C4-2B (cell line): ENCODE measurements around the gene TSR1.

Source experiments
- H3K27ac ChIP-seq: fragments of 450-650 bp; 2 replicates; pipeline ENCODE4 v1.5.1; 2017
- CTCF ChIP-seq: fragments of 450-650 bp; conservative IDR thresholded peaks from 2 replicates; pipeline ENCODE4 v1.5.1; 2017; ENCODE audit warnings: mild to moderate bottlenecking
- ZFX ChIP-seq: fragments of 450-650 bp; IDR thresholded peaks from 2 replicates; pipeline ENCODE4 v1.6.1; 2017

Gene TSR1

GRCh38 chr17:2275722-2276121 lies 60.5 kb downstream of the TSR1 start:
- H3K27ac ChIP-seq: no peak overlapping the region
- TF ChIP-seq CTCF (no peak), ZFX (no peak)

GRCh38 chr17:2274414-2274813 lies 61.8 kb downstream of the TSR1 start:
- no peak overlapping the region for H3K27ac ChIP-seq
- TF ChIP-seq CTCF (no peak), ZFX (no peak)
